Stimulated activated CD8-positive, alpha-beta memory T cell treated with anti-CD3 and anti-CD28 coated beads, Interleukin-15, amount 100 ng/mL, for 4 hours (primary cell): ENCODE results near the gene GTSF1L.

Experiments used
- DNase-seq, 2 donors: peaks; one replicate each; pipeline ENCODE4 v3.0.0-alpha.2; 2020; ENCODE audit warnings: low read depth in 2 of 2

GTSF1L gene

GRCh38 chr20:43716757-43717615 lies 9.8 kb downstream of the GTSF1L start:
- DNase-seq: no peak

DNA sequence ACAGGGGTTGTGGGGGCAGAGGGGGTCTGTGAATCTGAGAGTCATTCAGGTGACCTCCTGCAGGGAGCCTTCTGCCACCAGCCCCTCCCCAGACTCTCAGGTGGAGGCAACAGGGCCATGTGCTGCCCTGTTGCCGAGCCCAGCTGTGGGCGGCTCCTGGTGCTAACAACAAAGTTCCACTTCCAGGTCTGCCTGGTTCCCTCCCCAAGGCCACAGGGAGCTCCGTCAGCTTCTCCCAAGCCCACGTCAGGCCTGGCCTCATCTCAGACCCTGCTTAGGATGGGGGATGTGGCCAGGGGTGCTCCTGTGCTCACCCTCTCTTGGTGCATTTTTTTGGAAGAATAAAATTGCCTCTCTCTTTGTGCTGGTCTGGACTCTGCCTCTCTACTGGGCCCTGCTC lies 10.7 kb downstream of the GTSF1L start:
- DNase-seq: no peak

- no peak for DNase-seq
Observed at GRCh38 chr20:43715511-43715910, 11.3 kb downstream of the GTSF1L start.

GRCh38 chr20:43715044-43715443 lies 11.8 kb downstream of the GTSF1L start:
- DNase-seq: no peak

- no peak for DNase-seq
Observed at GRCh38 chr20:43711098-43711654, 15.6 kb downstream of the GTSF1L start.

DNA sequence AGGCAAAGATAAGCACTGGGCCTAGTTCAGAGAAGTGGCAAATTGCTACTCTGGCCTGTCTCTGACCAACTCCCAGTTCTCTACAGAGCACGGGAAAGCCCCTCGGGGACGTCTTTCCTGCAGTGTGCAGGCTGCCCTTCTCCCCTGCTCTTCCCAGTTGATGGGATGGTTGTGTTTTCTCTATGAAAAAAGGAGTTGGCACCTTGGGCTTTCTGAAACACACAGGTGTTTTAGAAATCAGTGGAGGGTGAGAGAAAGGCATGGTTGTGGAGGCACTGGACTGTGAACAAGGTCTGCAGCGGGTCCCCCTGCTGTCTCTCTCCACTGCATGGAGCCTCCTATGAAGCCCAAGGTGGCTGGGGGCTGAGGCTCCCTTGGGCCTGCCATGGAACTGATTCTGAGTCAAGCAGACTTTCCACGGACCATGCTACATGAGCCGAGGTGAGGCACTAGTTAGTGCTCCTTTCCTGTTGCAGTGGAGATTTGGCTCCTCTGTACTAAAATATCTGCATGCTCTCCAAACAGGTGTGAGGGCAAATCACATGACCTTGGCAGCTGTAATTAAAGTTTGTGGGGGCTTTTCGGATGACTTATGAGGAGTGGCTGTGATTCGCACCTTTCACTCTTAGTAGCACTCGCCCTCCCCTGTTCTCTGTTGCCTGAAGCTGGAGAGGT lies 16.3 kb downstream of the GTSF1L start:
- DNase-seq: no peak

DNA sequence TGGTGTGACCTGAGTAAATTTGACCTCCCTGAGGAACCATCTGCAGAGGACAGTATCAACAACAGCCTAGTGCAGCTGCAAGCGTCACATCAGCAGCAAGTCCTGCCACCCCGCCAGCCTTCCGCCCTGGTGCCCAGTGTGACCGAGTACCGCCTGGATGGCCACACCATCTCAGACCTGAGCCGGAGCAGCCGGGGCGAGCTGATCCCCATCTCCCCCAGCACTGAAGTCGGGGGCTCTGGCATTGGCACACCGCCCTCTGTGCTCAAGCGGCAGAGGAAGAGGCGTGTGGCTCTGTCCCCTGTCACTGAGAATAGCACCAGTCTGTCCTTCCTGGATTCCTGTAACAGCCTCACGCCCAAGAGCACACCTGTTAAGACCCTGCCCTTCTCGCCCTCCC lies 24.3 kb downstream of the GTSF1L start:
- no peak for DNase-seq

DNA sequence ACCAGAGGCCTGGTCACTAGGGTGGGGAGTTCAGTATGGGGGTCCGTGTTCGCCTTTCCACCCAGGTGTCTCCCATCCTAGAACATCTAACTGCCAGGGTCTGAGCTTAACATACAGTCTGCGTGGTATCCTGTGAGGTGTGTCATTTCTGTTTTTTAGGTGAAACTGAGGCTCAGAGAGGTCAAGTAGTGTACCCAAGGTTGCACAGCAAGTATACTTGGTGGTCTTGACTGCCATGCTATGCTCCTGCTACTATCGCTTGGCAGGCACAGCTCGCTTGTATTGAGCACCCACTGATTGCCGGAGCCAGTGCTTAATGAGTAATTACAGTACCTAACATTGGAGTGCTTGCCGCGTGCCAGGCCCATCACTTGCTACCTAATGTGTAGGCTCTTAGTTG lies 26.2 kb downstream of the GTSF1L start:
- no peak for DNase-seq

DNA sequence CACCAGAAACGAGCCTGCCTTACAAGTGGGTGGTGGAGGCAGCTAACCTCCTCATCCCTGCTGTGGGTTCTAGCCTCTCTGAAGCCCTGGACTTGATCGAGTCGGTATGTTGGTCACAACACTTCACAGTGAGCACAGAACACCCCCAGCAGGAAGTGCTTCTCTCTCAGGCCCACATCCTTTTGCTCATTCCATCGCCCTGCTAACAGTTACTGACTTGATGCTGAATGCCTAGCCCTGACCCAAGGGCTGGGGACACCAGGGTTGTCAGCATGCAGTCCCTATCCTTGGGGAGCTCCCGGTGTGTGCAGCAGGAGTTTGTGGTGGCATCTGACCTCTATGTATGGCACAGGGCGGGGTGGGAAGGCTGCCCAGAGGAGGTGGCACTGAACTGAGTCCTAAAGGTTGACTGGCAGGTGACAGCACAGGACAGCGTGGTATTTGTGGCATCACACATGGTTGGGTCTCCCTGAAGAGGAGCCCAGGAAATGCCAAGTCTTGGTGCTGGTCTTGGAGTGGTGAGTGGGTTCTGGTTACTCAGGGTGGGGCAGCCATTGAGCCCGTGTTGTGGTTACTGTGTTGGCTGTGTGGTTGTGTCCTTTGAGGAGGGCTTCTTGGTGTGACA lies 26.7 kb downstream of the GTSF1L start:
- no peak for DNase-seq

- DNase-seq: no peak
Observed at GRCh38 chr20:43695571-43695970, 31.2 kb downstream of the GTSF1L start.

- DNase-seq: no peak
Observed at GRCh38 chr20:43694763-43695162, 32.0 kb downstream of the GTSF1L start.

GRCh38 chr20:43691928-43692524 lies 34.8 kb downstream of the GTSF1L start:
- DNase-seq: peak in 1 of 2 donors; percentile 18

GRCh38 chr20:43690943-43691598 lies 35.7 kb downstream of the GTSF1L start:
- DNase-seq: no peak

DNA sequence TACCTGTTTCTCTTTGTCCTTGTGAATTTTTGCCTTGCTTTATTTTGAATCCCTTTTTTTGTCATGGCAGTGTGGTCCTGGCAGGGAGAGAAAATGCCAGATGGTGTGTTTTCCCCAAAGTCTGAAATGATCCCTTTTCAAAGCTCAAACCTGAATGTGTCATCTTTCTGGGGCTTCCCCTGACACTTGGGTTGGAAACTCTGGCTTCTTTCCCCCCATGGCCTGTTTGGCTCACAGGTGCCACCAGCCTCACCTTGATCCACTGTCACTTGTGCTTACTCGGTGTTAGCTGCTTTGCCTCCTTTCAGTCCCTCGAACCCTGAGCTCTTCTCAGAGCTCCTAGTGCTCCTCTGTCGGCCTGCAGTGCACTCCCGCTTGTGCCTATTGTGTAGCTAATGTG lies 37.6 kb downstream of the GTSF1L start:
- no peak for DNase-seq

DNA sequence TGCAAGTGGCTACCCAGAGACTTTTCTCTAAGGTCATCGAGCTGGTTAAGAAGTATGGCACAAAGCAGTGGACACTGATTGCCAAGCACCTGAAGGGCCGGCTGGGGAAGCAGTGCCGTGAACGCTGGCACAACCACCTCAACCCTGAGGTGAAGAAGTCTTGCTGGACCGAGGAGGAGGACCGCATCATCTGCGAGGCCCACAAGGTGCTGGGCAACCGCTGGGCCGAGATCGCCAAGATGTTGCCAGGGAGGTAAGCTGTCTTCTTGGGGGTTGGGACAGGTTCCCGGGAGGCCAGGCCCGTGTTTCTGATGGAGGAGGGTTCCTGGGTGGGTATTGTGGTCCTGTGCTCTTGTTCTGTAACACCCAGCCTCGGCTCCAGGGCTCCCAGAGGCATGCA lies 40.0 kb downstream of the GTSF1L start:
- DNase-seq: no peak

DNA sequence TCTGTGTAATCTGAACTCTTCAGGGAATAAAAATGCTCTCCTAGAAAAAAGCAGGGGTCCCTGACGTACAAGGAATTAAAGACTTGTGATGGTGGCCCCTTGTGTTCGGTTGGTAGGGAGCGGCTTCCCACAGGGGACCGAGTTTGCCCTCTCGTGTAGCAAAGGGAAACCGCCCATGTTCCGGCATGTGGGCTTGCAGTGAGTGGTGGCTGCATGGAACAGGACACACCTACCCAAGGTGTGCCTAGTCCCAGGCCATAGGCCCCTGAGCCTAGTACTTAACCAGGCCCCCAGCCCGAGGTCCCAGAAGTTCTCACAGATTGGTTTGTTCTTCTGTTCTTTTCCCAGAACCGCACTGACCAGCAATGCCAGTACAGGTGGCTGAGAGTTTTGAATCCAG lies 44.4 kb downstream of the GTSF1L start:
- DNase-seq: no peak

GRCh38 chr20:43681991-43682410 lies 44.8 kb downstream of the GTSF1L start:
- DNase-seq: no peak

GRCh38 chr20:43681468-43681942 lies 45.3 kb downstream of the GTSF1L start:
- no peak for DNase-seq

- DNase-seq: no peak
Observed at GRCh38 chr20:43680981-43681380, 45.8 kb downstream of the GTSF1L start.

DNA sequence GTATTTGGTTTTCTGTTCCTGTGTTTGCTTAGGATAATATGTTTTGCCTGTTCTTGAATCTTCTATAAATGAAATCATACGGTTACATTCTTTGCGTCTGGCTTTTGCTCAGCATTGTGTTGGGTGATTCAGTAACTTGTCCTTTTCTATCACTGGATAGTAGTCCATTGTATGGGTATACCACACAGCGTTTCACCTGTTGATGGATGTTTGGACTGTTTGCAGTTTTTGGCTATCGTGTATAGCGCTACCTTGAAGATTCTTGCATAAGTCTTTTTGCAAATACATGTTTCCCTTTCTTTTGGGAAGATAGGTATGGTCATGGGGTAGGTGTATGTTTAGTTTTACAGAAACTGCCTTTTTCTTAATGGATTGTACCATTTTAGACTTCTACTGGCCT lies 50.4 kb downstream of the GTSF1L start:
- no peak for DNase-seq
